Endothelial cell of umbilical vein (primary cell): ENCODE measurements around the gene RGS9. TPM values are rescaled to one million over a fixed set of nuclear protein-coding genes. Genes with fewer than 3 reads are reported as not detected.

Source experiments
- BruUV-seq: library from RNA; stranded (reverse); fragments of 400-500 nt; replicated peaks from 2 replicates; lab custom pipeline; 2021; lab: Mats Ljungman, UMichigan
- CTCF ChIA-PET: fragments of 300-600, 350-600 bp; sonication (Branson Sonifier 250); formaldehyde crosslinking; loops from one replicate; lab custom pipeline; 2021; ENCODE audit warnings: antibody characterized with exemption, inconsistent platforms; lab: Charles Lee
- POLR2A ChIA-PET: fragments of 300-600, 350-600 bp; sonication (Branson Sonifier 250); formaldehyde crosslinking; loops from one replicate; lab custom pipeline; 2021; ENCODE audit warnings: antibody characterized with exemption, inconsistent platforms; lab: Charles Lee
- DNase-seq: peaks from one replicate; pipeline ENCODE4 v3.0.0-alpha.2; 2011; ENCODE audit warnings: low read depth, low spot score
- FAIRE-seq: peaks from 2 replicates; lab custom pipeline; 2011; peaks lifted over from hg19 to GRCh38; lab: Jason Lieb, UNC
- H2AFZ ChIP-seq: 2 replicates; pipeline ENCODE4 v1.6.0; 2012; ENCODE audit warnings: low read depth, low read length, control low read depth, inconsistent platforms
- H3K27ac ChIP-seq: 2 replicates; pipeline ENCODE4 v1.5.1; 2011; ENCODE audit warnings: low read depth, mild to moderate bottlenecking, control low read depth, low read length, moderate library complexity; ENCODE audit not compliant: insufficient read depth
- H3K27me3 ChIP-seq, 2 experiments: 2 replicates each; pipeline versions ENCODE4 v1.6.0 to v1.6.1; 2011; ENCODE audit warnings: low read length in 2 of 2, mixed read lengths in 1 of 2; ENCODE audit not compliant: control insufficient read depth in 2 of 2, insufficient read depth in 2 of 2
- H3K36me3 ChIP-seq, 2 experiments: 2 replicates in 1 of 2; 3 replicates in 1 of 2; pipeline ENCODE4 v1.5.1; 2011; ENCODE audit warnings: low read length in 2 of 2, mild to moderate bottlenecking in 1 of 2, moderate library complexity in 1 of 2; ENCODE audit not compliant: control insufficient read depth in 2 of 2, insufficient read depth in 2 of 2; ENCODE audit errors: extremely low read depth in 1 of 2
- H3K4me1 ChIP-seq: 3 replicates; pipeline ENCODE4 v1.5.1; 2011; ENCODE audit warnings: mild to moderate bottlenecking, low read length; ENCODE audit not compliant: control insufficient read depth, insufficient read depth; ENCODE audit errors: extremely low read depth
- H3K4me2 ChIP-seq: 2 replicates; pipeline ENCODE4 v1.6.1; 2011; ENCODE audit warnings: low read length, control low read depth, mixed read lengths; ENCODE audit not compliant: insufficient read depth
- H3K4me3 ChIP-seq, 3 experiments: fragments of 200-600 bp in 1 of 3; sonication (generic), shearing (Covaris generic) in 1 of 3; replicated peaks in 1 of 3; 2 replicates each; pipeline ENCODE4 v1.5.1; 2011 to 2016; ENCODE audit warnings: control low read depth in 3 of 3, low read length in 3 of 3, mild to moderate bottlenecking in 2 of 3, inconsistent platforms in 1 of 3, low read depth in 1 of 3, moderate library complexity in 1 of 3; ENCODE audit not compliant: insufficient read depth in 1 of 3
- H3K79me2 ChIP-seq: 2 replicates; pipeline ENCODE4 v1.6.0; 2012; ENCODE audit warnings: low read length, inconsistent platforms; ENCODE audit not compliant: control insufficient read depth, insufficient read depth
- H3K9ac ChIP-seq: replicated peaks from 2 replicates; pipeline ENCODE3; 2011; ENCODE audit warnings: low read length, control low read depth; ENCODE audit not compliant: insufficient read depth; ENCODE audit errors: extremely low read depth
- H3K9me1 ChIP-seq: replicated peaks from 3 replicates; pipeline ENCODE4 v1.6.0; 2011; ENCODE audit warnings: mild to moderate bottlenecking, low read length; ENCODE audit not compliant: control insufficient read depth, insufficient read depth; ENCODE audit errors: extremely low read depth
- H3K9me3 ChIP-seq: replicated peaks from 2 replicates; pipeline ENCODE4 v1.5.1; 2012; ENCODE audit warnings: low read length, inconsistent platforms; ENCODE audit not compliant: control insufficient read depth, insufficient read depth
- H4K20me1 ChIP-seq: replicated peaks from 2 replicates; pipeline ENCODE3; 2011; ENCODE audit warnings: mild to moderate bottlenecking, low read length; ENCODE audit not compliant: control insufficient read depth, insufficient read depth; ENCODE audit errors: extremely low read depth
- CTCF ChIP-seq, 2 donors: IDR thresholded peaks; 1 replicate in 1 of 2; 2 replicates in 1 of 2; pipeline ENCODE4 v1.5.1; 2011; ENCODE audit warnings: low read length in 2 of 2, mild to moderate bottlenecking in 2 of 2, moderate library complexity in 2 of 2, control low read depth in 1 of 2, inconsistent platforms in 1 of 2, low read depth in 1 of 2; ENCODE audit not compliant: insufficient read depth in 1 of 2; ENCODE audit errors: extremely low read depth in 1 of 2
- EZH2 ChIP-seq: IDR thresholded peaks from 2 replicates; pipeline ENCODE4 v1.6.1; 2012; ENCODE audit warnings: borderline replicate concordance, low read depth, mild to moderate bottlenecking, moderate library complexity, low read length, inconsistent platforms; ENCODE audit not compliant: severe bottlenecking
- FOS ChIP-seq: IDR thresholded peaks from 2 replicates; pipeline ENCODE4 v1.6.1; 2011; ENCODE audit warnings: mild to moderate bottlenecking, low read length, moderate library complexity, borderline replicate concordance; ENCODE audit not compliant: insufficient read depth
- GATA2 ChIP-seq: IDR thresholded peaks from 2 replicates; pipeline ENCODE4 v1.7.0; 2011; ENCODE audit warnings: low read depth, mild to moderate bottlenecking, moderate library complexity, mixed read lengths, low read length; ENCODE audit not compliant: insufficient read length, insufficient read depth
- JUN ChIP-seq: IDR thresholded peaks from 2 replicates; pipeline ENCODE4 v1.6.1; 2011; ENCODE audit warnings: borderline replicate concordance, low read depth; ENCODE audit not compliant: insufficient read length, insufficient read depth
- MAX ChIP-seq: IDR thresholded peaks from 2 replicates; pipeline ENCODE4 v1.6.1; 2011; ENCODE audit not compliant: insufficient read depth, insufficient read length
- MYC ChIP-seq: IDR thresholded peaks from one replicate; pipeline ENCODE4 v1.6.1; 2011; ENCODE audit warnings: mild to moderate bottlenecking, low read depth, low read length
- POLR2A ChIP-seq: IDR thresholded peaks from 2 replicates; pipeline ENCODE4 v1.6.1; 2012; ENCODE audit warnings: low read depth, mild to moderate bottlenecking, control low read depth, low read length
- POLR2AphosphoS5 ChIP-seq: IDR thresholded peaks from 2 replicates; pipeline ENCODE4 v1.6.1; 2012; ENCODE audit warnings: low read depth, mild to moderate bottlenecking, control low read depth, low read length, moderate library complexity; ENCODE audit not compliant: insufficient read depth
- dilution Hi-C: fragments of 300-500 bp; cut with MboI; formaldehyde crosslinking; loops from one replicate; pipeline ENCODE4 v1.15.0; 2019; ENCODE audit warnings: low sequenced_read_pairs; ENCODE audit not compliant: extremely low pct_ligation_motif_present
- intact Hi-C: fragments of 100-400 bp; cut with micrococcal nuclease; formaldehyde crosslinking; loops from one replicate; pipeline ENCODE4 v1.10.0; 2022
- polyA plus RNA-seq, 4 experiments: library from polyadenylated mRNA; depleted of rRNA in 3 of 4; stranded (reverse) in 3 of 4; unstranded in 1 of 4; fragments of >200 nt; gene quantifications; 2 replicates each; pipeline versions ENCODE4 v1.2.1 to v1.2.3, GENCODE V29; 2011 to 2012; ENCODE audit warnings: missing spikeins in 1 of 4
- total RNA-seq: library from RNA; stranded (reverse); gene quantifications from 2 replicates; pipeline ENCODE4 v1.2.3, GENCODE V29; 2021

RGS9 gene
- total and polyA plus RNA-seq, 2 donors (not counting 3 experiments of a cell fraction or from before 2014, with no cell fraction given) = 0.61 to 1.4 TPM

- FAIRE-seq (no peak), DNase-seq (no peak)
- Histone ChIP-seq H3K27ac (no peak overlapping the region), H3K79me2 (no peaks in the 10 kb centered on the region), H3K9ac (no peak overlapping the region), H3K9me3 (no peaks in the 10 kb centered on the region), H2AFZ (no peak overlapping the region), H3K9me1 (no peaks in the 10 kb centered on the region), H3K4me3 (no peak overlapping the region), H3K4me2 (no peak overlapping the region), H4K20me1 (no peaks in the 10 kb centered on the region), H3K4me1 (peaks cover 31% of the 10 kb centered on the region), H3K27me3 (no peaks in the 10 kb centered on the region), H3K36me3 (no peaks in the 10 kb centered on the region)
- dilution Hi-C loops (no loop called here), intact Hi-C loops (no loop called here)
- CTCF ChIA-PET = no interaction called here
- TF ChIP-seq FOS = no peak
- TF ChIP-seq GATA2 = no peak
- no peak for TF ChIP-seq POLR2AphosphoS5
- TF ChIP-seq MYC = no peak
- TF ChIP-seq JUN = no peak
- TF ChIP-seq EZH2 = no peak
- TF ChIP-seq POLR2A = no peak
- no peak for TF ChIP-seq MAX
- TF ChIP-seq CTCF (IDR thresholded peaks at IDR 0.05; ENCODE audit: extremely low read depth in 1 of 2, insufficient read depth in 1 of 2, low read depth in 1 of 2, low read length in 2 of 2) = no peak
- POLR2A ChIA-PET = no interaction called here
- no TSS peak for BruUV-seq
Observed at GRCh38 chr17:65175952-65176351, 38.8 kb downstream of the RGS9 start.
